Measurements from ENCODE around the gene KLHL36.

The KLHL36 gene

GRCh38 chr16:84648595-84649510 lies 542 bp downstream of the KLHL36 start:
- no peak for DNase-seq

GRCh38 chr16:84649511-84649861 lies 1.2 kb downstream of the KLHL36 start:
- DNase-seq = no peak

- no peak for DNase-seq
Measured at GRCh38 chr16:84650062-84650991, 2.0 kb downstream of the KLHL36 start.

- DNase-seq = no peak
Measured at GRCh38 chr16:84652566-84652965, 4.3 kb downstream of the KLHL36 start.

GRCh38 chr16:84654238-84654637 lies 5.9 kb downstream of the KLHL36 start:
- no peak for DNase-seq

- DNase-seq = no peak
Measured at GRCh38 chr16:84654998-84655397, 6.7 kb downstream of the KLHL36 start.

- DNase-seq = no peak
Measured at GRCh38 chr16:84656649-84657048, 8.3 kb downstream of the KLHL36 start.

GRCh38 chr16:84657229-84657837 lies 9.0 kb downstream of the KLHL36 start:
- no peak for DNase-seq

GRCh38 chr16:84658690-84659089 lies 10.4 kb downstream of the KLHL36 start:
- DNase-seq = no peak

- DNase-seq = no peak
Measured at GRCh38 chr16:84659656-84660300, 11.5 kb downstream of the KLHL36 start.

GRCh38 chr16:84660973-84661372 lies 12.7 kb downstream of the KLHL36 start:
- DNase-seq = no peak

GRCh38 chr16:84661418-84662060 lies 13.2 kb downstream of the KLHL36 start:
- DNase-seq = no peak

GRCh38 chr16:84662471-84662870 lies 14.2 kb downstream of the KLHL36 start:
- DNase-seq = no peak

- DNase-seq = no peak
Measured at GRCh38 chr16:84663433-84664101, 15.3 kb downstream of the KLHL36 start.

GRCh38 chr16:84665359-84665758 lies 17.0 kb downstream of the KLHL36 start:
- no peak for DNase-seq

GRCh38 chr16:84665843-84666242 lies 17.5 kb downstream of the KLHL36 start:
- DNase-seq = no peak

- DNase-seq = no peak
Measured at GRCh38 chr16:84667600-84668309, 19.4 kb downstream of the KLHL36 start.

GRCh38 chr16:84670063-84670462 lies 21.8 kb downstream of the KLHL36 start:
- no peak for DNase-seq

GRCh38 chr16:84672276-84673202 lies 24.2 kb downstream of the KLHL36 start:
- DNase-seq = peak; percentile 82

GRCh38 chr16:84673203-84673535 lies 24.9 kb downstream of the KLHL36 start:
- DNase-seq = no peak

Data from stimulated activated CD4-positive, alpha-beta T cell treated with anti-CD3 and anti-CD28 coated beads, Interleukin-1b, Interleukin-23, amount 100 ng/mL, for 48 hours (primary cell).